Measurements from ENCODE around the gene FAM32A. TPM values are rescaled to one million over a fixed set of nuclear protein-coding genes. Genes with fewer than 3 reads are reported as not detected.

FAM32A gene
- polyA plus RNA-seq, 1 of the 3 experiments (the other 2 are of a cell fraction) = 156 TPM

DNA sequence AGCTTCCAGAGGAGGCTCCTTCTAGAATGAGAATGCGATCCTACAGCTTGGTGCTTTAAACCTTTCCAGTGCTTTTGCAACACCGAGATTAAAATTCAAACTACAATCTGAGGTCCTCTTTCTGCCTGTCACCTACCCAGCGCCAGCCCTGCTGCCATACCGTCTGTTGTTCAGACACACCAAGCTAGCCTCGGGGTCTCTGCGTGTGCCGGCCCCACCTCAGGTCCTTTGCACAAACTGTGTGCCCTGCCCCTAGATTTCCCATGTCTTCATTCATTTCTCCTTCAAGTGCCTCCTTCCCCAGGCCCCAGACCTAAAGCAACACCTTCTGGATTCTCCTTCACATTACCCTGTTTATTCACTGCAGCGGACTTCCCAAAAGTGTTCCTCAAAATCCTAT, 30.7 kb upstream of the FAM32A start:
- Histone ChIP-seq H3K9me2 (no peaks in the 10 kb centered on the region), H3K9me3 (no peaks in the 10 kb centered on the region), H3K27ac (ENCODE audit: low read depth in 2 of 2, low read length in 1 of 2) (no peak overlapping the region), H3K79me2 (ENCODE audit: insufficient read depth) (no peaks in the 10 kb centered on the region), H3K9ac (no peak overlapping the region), H3K27me3 (ENCODE audit: insufficient read depth) (no peaks in the 10 kb centered on the region; the same call in 1 of the 2 replicates), H3F3A (replicated peaks; ENCODE audit: insufficient read depth) (no peaks in the 10 kb centered on the region), H4K20me1 (ENCODE audit: insufficient read depth) (no peaks in the 10 kb centered on the region), H3K4me3 (ENCODE audit: low read depth in 2 of 2, low read length in 1 of 2) (no peak overlapping the region), H3K36me3 (replicated peaks in 1 of 2; ENCODE audit: control insufficient read depth in 1 of 2, insufficient read depth in 2 of 2, low read length in 1 of 2) (no peaks in the 10 kb centered on the region), H2AFZ (ENCODE audit: low read depth) (no peak overlapping the region), H3K4me1 (ENCODE audit: control insufficient read depth in 1 of 2, insufficient read depth in 2 of 2, low read depth in 1 of 2, low read length in 1 of 2) (no peaks in the 10 kb centered on the region), H3K4me2 (no peak overlapping the region)
- CTCF ChIA-PET = interaction anchor here (0.7 to 1.5 kb wide), 2 partner anchors 43 to 80 kb away, joined by 3 read pairs; partner anchors contain the start of gene RAB8A
- no peak for TF ChIP-seq RXRA (IDR thresholded peaks at IDR 0.05; ENCODE audit: borderline replicate concordance, low read depth)
- TF ChIP-seq ELF1 (IDR thresholded peaks at IDR 0.05) = no peak
- TF ChIP-seq, protein P1, sequence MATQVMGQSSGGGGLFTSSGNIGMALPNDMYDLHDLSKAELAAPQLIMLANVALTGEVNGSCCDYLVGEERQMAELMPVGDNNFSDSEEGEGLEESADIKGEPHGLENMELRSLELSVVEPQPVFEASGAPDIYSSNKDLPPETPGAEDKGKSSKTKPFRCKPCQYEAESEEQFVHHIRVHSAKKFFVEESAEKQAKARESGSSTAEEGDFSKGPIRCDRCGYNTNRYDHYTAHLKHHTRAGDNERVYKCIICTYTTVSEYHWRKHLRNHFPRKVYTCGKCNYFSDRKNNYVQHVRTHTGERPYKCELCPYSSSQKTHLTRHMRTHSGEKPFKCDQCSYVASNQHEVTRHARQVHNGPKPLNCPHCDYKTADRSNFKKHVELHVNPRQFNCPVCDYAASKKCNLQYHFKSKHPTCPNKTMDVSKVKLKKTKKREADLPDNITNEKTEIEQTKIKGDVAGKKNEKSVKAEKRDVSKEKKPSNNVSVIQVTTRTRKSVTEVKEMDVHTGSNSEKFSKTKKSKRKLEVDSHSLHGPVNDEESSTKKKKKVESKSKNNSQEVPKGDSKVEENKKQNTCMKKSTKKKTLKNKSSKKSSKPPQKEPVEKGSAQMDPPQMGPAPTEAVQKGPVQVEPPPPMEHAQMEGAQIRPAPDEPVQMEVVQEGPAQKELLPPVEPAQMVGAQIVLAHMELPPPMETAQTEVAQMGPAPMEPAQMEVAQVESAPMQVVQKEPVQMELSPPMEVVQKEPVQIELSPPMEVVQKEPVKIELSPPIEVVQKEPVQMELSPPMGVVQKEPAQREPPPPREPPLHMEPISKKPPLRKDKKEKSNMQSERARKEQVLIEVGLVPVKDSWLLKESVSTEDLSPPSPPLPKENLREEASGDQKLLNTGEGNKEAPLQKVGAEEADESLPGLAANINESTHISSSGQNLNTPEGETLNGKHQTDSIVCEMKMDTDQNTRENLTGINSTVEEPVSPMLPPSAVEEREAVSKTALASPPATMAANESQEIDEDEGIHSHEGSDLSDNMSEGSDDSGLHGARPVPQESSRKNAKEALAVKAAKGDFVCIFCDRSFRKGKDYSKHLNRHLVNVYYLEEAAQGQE (IDR thresholded peaks at IDR 0.05; ENCODE audit: low read depth, low read length) = no peak
- no peak for TF ChIP-seq TCF12 (IDR thresholded peaks at IDR 0.05)
- TF ChIP-seq TAF1 (IDR thresholded peaks at IDR 0.05; ENCODE audit: borderline replicate concordance, low read depth, low read length) = no peak
- TF ChIP-seq NFIC (IDR thresholded peaks at IDR 0.05; ENCODE audit: borderline replicate concordance) = no peak
- TF ChIP-seq SMC3 (IDR thresholded peaks at IDR 0.05; ENCODE audit: low read depth, low read length) = no peak
- TF ChIP-seq MAX (IDR thresholded peaks at IDR 0.05; ENCODE audit: low read depth) = no peak
- TF ChIP-seq GABPA (IDR thresholded peaks at IDR 0.05; ENCODE audit: low read depth) = no peak
- no peak for DNase-seq
- WGBS (ENCODE audit: low lambda C conversion rate) = 38% methylated on average over 8 of the region's 8 CpGs
- POLR2A ChIA-PET = no interaction called here

GRCh38 chr19:16155128-16155527, 30.1 kb upstream of the FAM32A start:
- ChIA-PET POLR2A (no interaction called here), CTCF (interaction anchor here (0.7 kb wide), 1 partner anchor 81 kb away, joined by 3 read pairs; no protein-coding TSS in a partner anchor)
- no peak for DNase-seq

More at GRCh38 chr19:16155128-16155527, 30.1 kb upstream of the FAM32A start:
- Histone ChIP-seq H3K9me3 (no peaks in the 10 kb centered on the region), H3F3A (replicated peaks; ENCODE audit: insufficient read depth) (no peaks in the 10 kb centered on the region), H4K20me1 (ENCODE audit: insufficient read depth) (no peaks in the 10 kb centered on the region), H3K4me3 (ENCODE audit: low read depth in 2 of 2, low read length in 1 of 2) (no peak overlapping the region), H3K4me1 (ENCODE audit: control insufficient read depth in 1 of 2, insufficient read depth in 2 of 2, low read depth in 1 of 2, low read length in 1 of 2) (no peaks in the 10 kb centered on the region), H3K79me2 (ENCODE audit: insufficient read depth) (no peaks in the 10 kb centered on the region), H3K36me3 (replicated peaks in 1 of 2; ENCODE audit: control insufficient read depth in 1 of 2, insufficient read depth in 2 of 2, low read length in 1 of 2) (no peaks in the 10 kb centered on the region), H3K9ac (no peak overlapping the region), H3K27ac (ENCODE audit: low read depth in 2 of 2, low read length in 1 of 2) (no peak overlapping the region), H3K27me3 (ENCODE audit: insufficient read depth) (no peaks in the 10 kb centered on the region; the same call in 1 of the 2 replicates), H3K4me2 (no peak overlapping the region), H2AFZ (ENCODE audit: low read depth) (no peak overlapping the region), H3K9me2 (no peaks in the 10 kb centered on the region)
- TF ChIP-seq RFX5 (IDR thresholded peaks at IDR 0.05; ENCODE audit: low read length) = no peak
- no peak for TF ChIP-seq NFIC (IDR thresholded peaks at IDR 0.05; ENCODE audit: borderline replicate concordance)
- no peak for TF ChIP-seq SIN3A (IDR thresholded peaks at IDR 0.05; ENCODE audit: borderline replicate concordance, low read depth, low read length)
- TF ChIP-seq, protein P2, sequence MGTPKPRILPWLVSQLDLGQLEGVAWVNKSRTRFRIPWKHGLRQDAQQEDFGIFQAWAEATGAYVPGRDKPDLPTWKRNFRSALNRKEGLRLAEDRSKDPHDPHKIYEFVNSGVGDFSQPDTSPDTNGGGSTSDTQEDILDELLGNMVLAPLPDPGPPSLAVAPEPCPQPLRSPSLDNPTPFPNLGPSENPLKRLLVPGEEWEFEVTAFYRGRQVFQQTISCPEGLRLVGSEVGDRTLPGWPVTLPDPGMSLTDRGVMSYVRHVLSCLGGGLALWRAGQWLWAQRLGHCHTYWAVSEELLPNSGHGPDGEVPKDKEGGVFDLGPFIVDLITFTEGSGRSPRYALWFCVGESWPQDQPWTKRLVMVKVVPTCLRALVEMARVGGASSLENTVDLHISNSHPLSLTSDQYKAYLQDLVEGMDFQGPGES (IDR thresholded peaks at IDR 0.05; ENCODE audit: low read depth, low read length) = no peak
- TF ChIP-seq USF1 (IDR thresholded peaks at IDR 0.05; ENCODE audit: borderline replicate concordance, low read depth) = no peak
- TF ChIP-seq YY1 (IDR thresholded peaks at IDR 0.05; ENCODE audit: low read depth) = no peak
- no peak for TF ChIP-seq FOXM1 (IDR thresholded peaks at IDR 0.05; ENCODE audit: low read depth)
- no peak for TF ChIP-seq GABPA (IDR thresholded peaks at IDR 0.05; ENCODE audit: low read depth)
- TF ChIP-seq SMC3 (IDR thresholded peaks at IDR 0.05; ENCODE audit: low read depth, low read length) = no peak
- TF ChIP-seq, protein P3, sequence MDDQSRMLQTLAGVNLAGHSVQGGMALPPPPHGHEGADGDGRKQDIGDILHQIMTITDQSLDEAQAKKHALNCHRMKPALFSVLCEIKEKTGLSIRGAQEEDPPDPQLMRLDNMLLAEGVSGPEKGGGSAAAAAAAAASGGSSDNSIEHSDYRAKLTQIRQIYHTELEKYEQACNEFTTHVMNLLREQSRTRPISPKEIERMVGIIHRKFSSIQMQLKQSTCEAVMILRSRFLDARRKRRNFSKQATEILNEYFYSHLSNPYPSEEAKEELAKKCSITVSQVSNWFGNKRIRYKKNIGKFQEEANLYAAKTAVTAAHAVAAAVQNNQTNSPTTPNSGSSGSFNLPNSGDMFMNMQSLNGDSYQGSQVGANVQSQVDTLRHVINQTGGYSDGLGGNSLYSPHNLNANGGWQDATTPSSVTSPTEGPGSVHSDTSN (IDR thresholded peaks at IDR 0.05) = no peak
- TF ChIP-seq JUND (IDR thresholded peaks at IDR 0.05) = no peak
- TF ChIP-seq CTCF (IDR thresholded peaks at IDR 0.05) = no peak
- no peak for TF ChIP-seq MEF2A (IDR thresholded peaks at IDR 0.05; ENCODE audit: borderline replicate concordance, low read depth)
- TF ChIP-seq TAF1 (IDR thresholded peaks at IDR 0.05; ENCODE audit: borderline replicate concordance, low read depth, low read length) = no peak
- TF ChIP-seq POLR2AphosphoS5 (IDR thresholded peaks at IDR 0.05; ENCODE audit: low read depth, low read length) = no peak
- no peak for TF ChIP-seq TCF12 (IDR thresholded peaks at IDR 0.05)
- 25% methylated on average over 1 of the region's 1 CpG for WGBS (ENCODE audit: low lambda C conversion rate)

All from SK-N-SH (cell line).